BJ (cell line): Measurements from ENCODE around the gene CFAP58. TPM values are rescaled to one million over a fixed set of nuclear protein-coding genes. Genes with fewer than 3 reads are reported as not detected.

Source experiments
- CTCF ChIA-PET: fragments of 350-600 bp; formaldehyde crosslinking; extraction: SDS; loops from one replicate; lab custom pipeline; 2021; ENCODE audit warnings: antibody characterized with exemption, inconsistent platforms; lab: Yijun Ruan, JAX
- POLR2A ChIA-PET: fragments of 300-600 bp; sonication (Branson Sonifier 250); formaldehyde crosslinking; extraction: SDS; loops from one replicate; lab custom pipeline; 2021; ENCODE audit warnings: antibody characterized with exemption; lab: Charles Lee
- DNase-seq: peaks from one replicate; pipeline ENCODE4 v3.0.0-alpha.2; 2011; ENCODE audit warnings: low read depth
- H3K27me3 ChIP-seq: 2 replicates; pipeline ENCODE4 v1.6.0; 2011; ENCODE audit warnings: low read length; ENCODE audit not compliant: control insufficient read depth, insufficient read depth
- H3K36me3 ChIP-seq: 2 replicates; pipeline ENCODE4 v1.5.1; 2011; ENCODE audit warnings: low read length; ENCODE audit not compliant: control insufficient read depth, insufficient read depth
- H3K4me3 ChIP-seq: 2 replicates; pipeline ENCODE4 v1.5.1; 2011; ENCODE audit warnings: low read depth, mild to moderate bottlenecking, control low read depth, low read length
- CTCF ChIP-seq: IDR thresholded peaks from 2 replicates; pipeline ENCODE4 v1.5.1; 2011; ENCODE audit warnings: low read depth, mild to moderate bottlenecking, control low read depth, inconsistent platforms, low read length, moderate library complexity; ENCODE audit not compliant: insufficient read depth
- polyA plus RNA-seq: library from polyadenylated mRNA; depleted of rRNA; stranded (reverse); fragments of >200 nt; gene quantifications from 2 replicates; pipeline ENCODE4 v1.2.3, GENCODE V29; 2011

CFAP58 gene
- polyA plus RNA-seq, 1 experiment = 0.23 TPM

GRCh38 chr10:104447331-104447730 lies 93.7 kb downstream of the CFAP58 start:
- ChIA-PET CTCF (interaction anchor here (1.7 kb wide), 2 partner anchors 10 to 40 kb away, joined by 3 read pairs; no protein-coding TSS in a partner anchor), POLR2A (no interaction called here)
- TF ChIP-seq CTCF = no peak
- Histone ChIP-seq H3K27me3 (no peaks in the 10 kb centered on the region), H3K36me3 (no peaks in the 10 kb centered on the region), H3K4me3 (no peak overlapping the region)
- DNase-seq = no peak

GRCh38 chr10:104447906-104448305 lies 94.3 kb downstream of the CFAP58 start:
- ChIA-PET POLR2A (no interaction called here), CTCF (interaction anchor here (0.7 to 1.7 kb wide), 3 partner anchors 11 to 45 kb away, joined by 3 read pairs; no protein-coding TSS in a partner anchor)
- Histone ChIP-seq H3K4me3 (no peak overlapping the region), H3K36me3 (no peaks in the 10 kb centered on the region), H3K27me3 (no peaks in the 10 kb centered on the region)
- no peak for TF ChIP-seq CTCF
- DNase-seq = no peak

- Histone ChIP-seq H3K27me3 (no peaks in the 10 kb centered on the region), H3K36me3 (no peaks in the 10 kb centered on the region), H3K4me3 (no peak overlapping the region)
- no peak for TF ChIP-seq CTCF
- ChIA-PET POLR2A (no interaction called here), CTCF (interaction anchor here (0.6 to 1.2 kb wide), 3 partner anchors 20 to 22 kb away, joined by 3 read pairs; no protein-coding TSS in a partner anchor)
- DNase-seq = peak; percentile 55
Measured at GRCh38 chr10:104449391-104449790, 95.8 kb downstream of the CFAP58 start.

GRCh38 chr10:104450490-104450889 lies 96.9 kb downstream of the CFAP58 start:
- POLR2A ChIA-PET = no interaction called here
- CTCF ChIA-PET = interaction anchor here (1.2 kb wide), 1 partner anchor 20 kb away, joined by 3 read pairs; no protein-coding TSS in a partner anchor
- no peak for TF ChIP-seq CTCF
- Histone ChIP-seq H3K36me3 (no peaks in the 10 kb centered on the region), H3K4me3 (no peak overlapping the region), H3K27me3 (no peaks in the 10 kb centered on the region)
- DNase-seq = no peak

- no peak for DNase-seq
- ChIA-PET CTCF (no interaction called here), POLR2A (no interaction called here)
- Histone ChIP-seq H3K36me3 (no peaks in the 10 kb centered on the region), H3K4me3 (no peak overlapping the region), H3K27me3 (no peaks in the 10 kb centered on the region)
- TF ChIP-seq CTCF = no peak
Measured at GRCh38 chr10:104450954-104451353, 97.3 kb downstream of the CFAP58 start.
